ENCODE measurements around the gene TIMP2.

DNA sequence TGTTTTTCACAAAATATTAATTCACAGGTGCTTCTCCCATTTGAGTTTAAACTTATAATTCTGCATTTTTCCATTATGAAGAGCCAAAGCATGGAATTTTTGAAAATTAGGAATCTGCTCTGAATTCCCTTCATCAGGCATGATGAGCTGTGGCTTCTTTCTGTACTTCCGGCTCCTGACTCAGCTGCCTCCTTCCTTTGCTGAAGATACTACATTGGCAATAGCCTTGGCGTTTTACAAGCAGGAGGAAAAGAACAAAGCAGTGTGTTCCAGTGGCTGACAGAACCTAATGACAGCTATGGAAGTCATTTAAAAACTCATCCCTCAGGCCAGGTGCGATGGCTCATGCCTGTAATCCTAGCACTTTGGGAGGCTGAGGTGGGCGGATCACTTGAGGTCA, 66.1 kb downstream of the TIMP2 start:
- TF ChIP-seq, protein P1, sequence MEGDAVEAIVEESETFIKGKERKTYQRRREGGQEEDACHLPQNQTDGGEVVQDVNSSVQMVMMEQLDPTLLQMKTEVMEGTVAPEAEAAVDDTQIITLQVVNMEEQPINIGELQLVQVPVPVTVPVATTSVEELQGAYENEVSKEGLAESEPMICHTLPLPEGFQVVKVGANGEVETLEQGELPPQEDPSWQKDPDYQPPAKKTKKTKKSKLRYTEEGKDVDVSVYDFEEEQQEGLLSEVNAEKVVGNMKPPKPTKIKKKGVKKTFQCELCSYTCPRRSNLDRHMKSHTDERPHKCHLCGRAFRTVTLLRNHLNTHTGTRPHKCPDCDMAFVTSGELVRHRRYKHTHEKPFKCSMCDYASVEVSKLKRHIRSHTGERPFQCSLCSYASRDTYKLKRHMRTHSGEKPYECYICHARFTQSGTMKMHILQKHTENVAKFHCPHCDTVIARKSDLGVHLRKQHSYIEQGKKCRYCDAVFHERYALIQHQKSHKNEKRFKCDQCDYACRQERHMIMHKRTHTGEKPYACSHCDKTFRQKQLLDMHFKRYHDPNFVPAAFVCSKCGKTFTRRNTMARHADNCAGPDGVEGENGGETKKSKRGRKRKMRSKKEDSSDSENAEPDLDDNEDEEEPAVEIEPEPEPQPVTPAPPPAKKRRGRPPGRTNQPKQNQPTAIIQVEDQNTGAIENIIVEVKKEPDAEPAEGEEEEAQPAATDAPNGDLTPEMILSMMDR (IDR thresholded peaks at IDR 0.05 in 2 of 3, conservative IDR thresholded peaks at IDR 0.05 in 1 of 3; ENCODE audit: borderline replicate concordance in 1 of 3, insufficient read depth in 1 of 3, low read depth in 2 of 3, low read length in 2 of 3) = no peak
- TF ChIP-seq YY1 (IDR thresholded peaks at IDR 0.05; ENCODE audit: extremely low read depth, insufficient replicate concordance, low read depth, low read length) (no peak), POLR2A (IDR thresholded peaks at IDR 0.05; ENCODE audit: borderline replicate concordance, extremely low read depth, insufficient read depth, insufficient read length) (no peak), RAD21 (IDR thresholded peaks at IDR 0.05; ENCODE audit: low read depth) (no peak)
- TF ChIP-seq, protein P2, sequence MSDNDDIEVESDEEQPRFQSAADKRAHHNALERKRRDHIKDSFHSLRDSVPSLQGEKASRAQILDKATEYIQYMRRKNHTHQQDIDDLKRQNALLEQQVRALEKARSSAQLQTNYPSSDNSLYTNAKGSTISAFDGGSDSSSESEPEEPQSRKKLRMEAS (IDR thresholded peaks at IDR 0.05) = no peak

Data from HCT116 (cell line).